AG10803 (cell line): ENCODE results near the gene ARHGEF9.
"Not testable (repeated sequence)": the region's sequence is repeated elsewhere in the genome, so short reads cannot be mapped to it uniquely, and the experiment has no call there.

Experiments used
- DNase-seq: peaks from one replicate; pipeline ENCODE4 v3.0.0; 2010; ENCODE audit warnings: low read depth
- H3K4me3 ChIP-seq: 2 replicates; pipeline ENCODE4 v1.5.1; 2011; ENCODE audit warnings: mild to moderate bottlenecking, low read length, control low read depth
- CTCF ChIP-seq: conservative IDR thresholded peaks from 2 replicates; pipeline ENCODE4 v1.5.1; 2011; ENCODE audit warnings: mild to moderate bottlenecking, low read length, control low read depth, inconsistent platforms

Gene ARHGEF9

DNA sequence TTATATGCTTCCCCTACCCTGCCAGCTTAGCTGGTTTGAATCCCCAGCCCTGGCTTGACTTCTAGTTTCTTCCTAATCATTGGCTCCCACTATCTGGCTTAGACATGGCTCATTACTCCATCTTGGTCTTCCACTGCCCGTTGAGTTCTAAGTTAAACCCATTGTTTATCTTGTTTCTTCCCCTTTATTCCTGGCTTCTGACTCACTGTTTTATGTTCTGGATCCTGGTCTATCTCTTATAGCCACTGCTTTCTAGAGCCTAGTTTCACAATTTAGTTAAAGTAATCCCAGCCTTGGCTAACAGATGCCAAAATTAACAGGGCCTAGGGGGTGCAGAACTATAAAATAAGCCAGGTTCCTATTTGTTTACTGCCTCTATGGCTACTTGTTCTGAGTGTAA lies 120.9 kb downstream of the ARHGEF9 start:
- no peak overlapping the region for H3K4me3 ChIP-seq
- no peak for DNase-seq
- TF ChIP-seq CTCF: no peak

DNA sequence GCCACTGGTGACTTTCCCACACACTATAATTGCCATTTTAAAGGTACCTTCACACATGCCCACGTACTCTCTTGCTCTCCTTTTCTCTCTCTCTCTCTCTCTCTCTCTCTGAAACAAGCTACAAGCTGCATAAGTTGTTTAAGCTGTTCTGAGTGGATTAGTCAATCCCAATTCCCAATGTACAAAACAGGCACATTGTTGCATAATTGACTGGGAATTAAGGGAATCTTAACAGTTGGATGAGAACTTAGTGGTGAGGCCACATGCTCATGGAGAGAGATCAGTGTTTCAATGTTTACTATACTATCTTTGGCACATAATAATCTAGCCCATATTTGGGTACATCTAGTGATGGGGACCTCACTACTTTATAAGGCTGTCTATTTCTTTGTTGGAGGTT lies 123.3 kb downstream of the ARHGEF9 start:
- no peak for TF ChIP-seq CTCF
- DNase-seq: peak; percentile 62
- H3K4me3 ChIP-seq: no peak overlapping the region

GRCh38 chrX:63658920-63659319 lies 126.1 kb downstream of the ARHGEF9 start:
- no peak for TF ChIP-seq CTCF
- peak; percentile 41 for DNase-seq
- no peak overlapping the region for H3K4me3 ChIP-seq

DNA sequence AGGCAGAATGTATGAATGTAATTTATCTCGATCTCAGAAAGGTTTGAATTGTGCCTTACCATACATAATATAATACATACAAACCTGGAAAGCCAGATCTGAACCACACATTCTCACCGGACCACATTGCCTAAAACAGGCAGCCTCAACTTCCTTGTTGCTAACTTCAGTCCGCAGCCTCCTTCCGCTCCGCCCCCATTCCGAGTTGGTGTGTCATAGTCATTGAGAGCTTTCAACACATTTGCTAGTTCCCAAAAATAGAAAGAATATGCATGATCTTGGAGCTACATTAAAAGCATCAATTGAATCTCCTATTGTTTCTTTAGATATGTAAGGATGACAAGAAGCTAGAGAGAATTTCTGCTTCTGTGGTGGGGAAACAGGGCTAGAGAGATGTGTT lies 127.2 kb downstream of the ARHGEF9 start:
- TF ChIP-seq CTCF: no peak
- no peak overlapping the region for H3K4me3 ChIP-seq
- peak; percentile 85 for DNase-seq

DNA sequence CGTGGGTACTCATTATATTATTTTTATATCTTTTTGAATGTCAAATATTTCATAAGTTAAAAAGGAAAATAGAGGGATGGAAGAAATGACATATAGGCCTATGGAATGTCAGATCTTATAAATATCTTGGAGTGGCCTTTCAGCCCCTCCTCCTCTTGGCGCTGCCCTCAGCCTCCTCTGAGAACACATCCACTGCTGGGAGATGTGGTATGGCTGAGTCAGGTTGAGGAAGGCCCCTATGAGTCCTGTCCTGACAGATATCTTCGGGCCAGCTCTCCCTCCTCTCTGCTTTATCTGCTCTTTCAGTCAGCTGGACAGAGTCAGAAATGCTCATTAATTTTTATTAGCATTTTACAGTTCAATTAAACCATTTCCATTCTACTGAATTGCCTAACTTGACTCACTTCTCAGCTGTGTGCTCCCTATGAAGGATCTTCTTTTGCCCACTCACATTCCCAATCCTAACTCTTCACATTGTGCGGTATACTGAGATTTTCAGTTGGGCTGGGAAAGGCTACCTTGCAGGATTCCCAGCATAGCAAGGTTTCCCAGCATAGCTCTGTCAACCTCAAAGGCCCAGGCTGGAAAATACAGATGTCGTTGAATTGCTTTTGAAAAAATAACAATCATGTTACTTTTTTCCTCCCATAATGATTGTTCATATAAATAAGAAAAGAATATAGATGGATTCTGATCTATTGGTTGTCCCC lies 128.0 kb downstream of the ARHGEF9 start:
- no peak for TF ChIP-seq CTCF
- peak; percentile 71 for DNase-seq
- no peak overlapping the region for H3K4me3 ChIP-seq

DNA sequence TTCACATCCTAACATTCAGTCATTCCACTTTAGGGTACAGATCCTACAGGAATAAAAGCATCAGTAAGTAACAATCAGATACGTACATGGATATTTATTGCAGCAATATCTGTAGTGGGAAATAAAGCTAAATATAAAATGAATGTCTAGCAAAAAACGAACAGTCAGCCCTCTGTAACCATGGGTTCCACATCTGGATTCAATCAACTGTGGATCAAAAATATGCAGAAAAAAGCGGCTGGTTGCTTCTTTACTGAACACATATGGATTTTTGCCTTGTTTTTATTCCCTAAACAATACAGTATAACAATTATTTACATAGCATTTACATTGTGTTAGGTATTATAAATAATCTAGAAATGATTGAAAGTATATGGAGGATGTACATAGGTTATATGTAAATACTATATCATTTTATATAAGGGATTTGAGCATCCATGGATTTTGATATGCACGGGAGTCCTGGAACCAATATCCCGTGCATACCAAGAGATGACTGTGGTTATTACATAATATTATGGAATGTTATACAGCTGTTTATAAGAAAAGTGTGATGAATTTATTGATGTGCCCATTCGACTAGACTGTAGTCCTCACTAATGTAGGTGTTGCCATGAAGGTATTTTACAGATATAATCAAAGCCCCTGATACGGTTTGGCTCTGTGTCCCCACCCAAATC lies 132.8 kb downstream of the ARHGEF9 start:
- peak; percentile 69 for DNase-seq
- TF ChIP-seq CTCF: no peak

DNA sequence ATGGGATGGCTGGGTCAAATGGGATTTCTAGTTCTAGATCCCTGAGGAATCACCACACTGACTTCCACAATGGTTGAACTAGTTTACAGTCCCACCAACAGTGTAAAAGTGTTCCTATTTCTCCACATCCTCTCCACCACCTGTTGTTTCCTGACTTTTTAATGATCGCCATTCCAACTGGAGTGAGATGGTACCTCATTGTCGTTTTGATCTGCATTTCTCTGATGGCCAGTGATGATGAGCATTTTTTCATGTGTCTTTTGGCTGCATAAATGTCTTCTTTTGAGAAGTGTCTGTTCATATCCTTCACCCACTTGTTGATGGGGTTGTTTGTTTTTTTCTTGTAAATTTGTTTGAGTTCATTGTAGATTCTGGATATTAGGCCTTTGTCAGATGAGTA lies 139.3 kb downstream of the ARHGEF9 start:
- not testable (repeated sequence) for H3K4me3 ChIP-seq, DNase-seq

More for the DNA sequence above, 132.8 kb downstream of the ARHGEF9 start:
- no peak overlapping the region for H3K4me3 ChIP-seq
